ELF-1 (cell line): ENCODE measurements around the gene MFAP2.

Experiments
- DNase-seq: peaks from one replicate; pipeline ENCODE4 v3.0.0-alpha.2; 2016; ENCODE audit warnings: low read depth, low spot score

Gene MFAP2

DNA sequence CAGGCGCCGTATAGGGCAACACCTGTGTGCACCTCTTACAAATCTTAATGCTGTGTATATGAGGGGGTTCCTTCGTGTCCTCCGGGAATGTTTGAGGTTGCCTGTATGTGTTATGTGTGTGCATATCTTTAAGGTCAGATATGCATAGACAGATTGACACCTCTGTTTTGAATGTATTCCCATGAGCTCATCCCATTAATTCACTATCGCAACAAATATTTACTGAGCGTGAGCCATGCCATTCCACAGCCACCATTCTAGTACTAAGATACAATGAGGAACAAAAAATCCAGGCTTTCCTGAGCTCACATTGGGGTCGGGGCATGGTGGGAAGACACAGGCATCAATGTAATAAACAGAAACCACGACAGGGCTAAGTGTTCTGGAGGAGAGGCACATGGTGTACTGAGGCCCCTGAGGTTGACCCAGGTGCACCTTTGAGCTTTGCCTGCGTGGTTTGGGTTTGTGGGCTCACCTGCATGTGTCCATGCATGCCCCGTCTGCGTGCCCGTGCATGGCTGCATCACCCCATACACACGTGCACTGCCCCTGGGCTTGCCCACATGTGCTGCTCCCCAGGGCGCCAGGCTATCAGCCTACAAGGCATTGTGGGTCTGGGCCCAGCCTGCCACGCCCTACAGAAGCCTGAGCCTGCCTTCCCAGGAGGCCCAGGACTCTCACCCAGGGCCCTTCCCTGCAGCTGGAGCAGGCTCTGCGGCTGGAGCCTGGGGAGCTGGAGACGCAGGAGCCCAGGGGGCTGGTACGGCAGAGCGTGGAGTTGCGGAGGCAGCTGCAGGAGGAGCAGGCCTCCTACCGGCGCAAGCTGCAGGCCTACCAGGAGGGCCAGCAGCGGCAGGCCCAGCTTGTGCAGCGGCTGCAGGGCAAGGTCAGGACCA is 51.0 kb downstream of the MFAP2 start:
- peak; percentile 56 for DNase-seq

DNA sequence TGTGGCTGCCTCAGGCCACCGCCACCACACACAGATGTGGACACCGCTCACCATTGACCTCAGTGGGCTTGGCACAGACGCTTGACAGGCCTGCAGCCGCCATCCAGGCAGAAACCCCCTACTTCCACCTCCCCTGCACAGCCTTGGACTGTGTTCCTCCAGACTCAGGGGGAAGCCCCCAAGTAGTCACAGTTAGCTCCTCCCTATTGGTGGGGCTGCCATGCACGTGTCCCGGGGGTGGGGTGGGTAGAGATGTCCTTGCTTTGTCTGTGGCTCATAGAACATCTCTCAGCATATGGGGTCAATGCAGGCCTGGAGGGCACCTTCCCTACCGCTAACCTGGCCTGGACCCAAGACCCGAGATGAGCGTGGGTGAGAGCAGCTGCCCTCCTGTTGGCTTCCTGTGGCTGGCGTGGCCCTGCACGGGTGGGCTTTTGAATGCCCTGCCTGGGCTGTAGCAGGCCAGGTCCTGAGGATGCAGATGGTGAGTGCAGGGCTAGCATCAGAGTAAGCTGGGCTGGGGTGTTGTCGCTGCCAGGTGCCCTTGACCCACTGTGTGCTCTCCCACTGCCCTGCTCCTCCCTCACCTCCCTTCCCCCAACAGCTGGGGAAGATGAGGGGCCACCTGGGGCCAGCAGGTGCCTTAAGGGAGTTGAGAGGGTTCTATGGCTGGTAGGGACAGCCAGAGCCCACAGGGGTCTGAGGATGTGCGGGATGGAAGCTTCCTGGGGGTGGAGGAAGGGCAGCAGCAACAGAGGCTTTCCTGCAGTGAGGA is 52.5 kb downstream of the MFAP2 start:
- no peak for DNase-seq

DNA sequence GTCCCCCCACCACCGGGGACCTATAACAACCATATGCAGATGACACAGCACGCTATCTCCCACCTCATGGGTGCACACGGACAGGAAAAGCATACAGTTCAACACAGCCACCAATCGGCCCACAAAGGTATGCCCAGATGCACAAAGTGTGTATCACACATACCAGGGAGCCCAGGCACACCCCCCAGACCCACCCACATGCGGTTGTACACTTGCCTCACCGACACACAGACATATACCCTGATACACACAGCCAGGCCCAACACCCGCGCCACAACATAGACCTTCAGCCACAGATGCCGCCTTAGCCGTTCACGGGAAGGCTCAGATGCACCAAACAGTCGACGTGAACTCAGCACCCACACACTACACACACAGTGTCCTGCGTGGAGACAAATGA is 53.2 kb downstream of the MFAP2 start:
- DNase-seq, result no peak

DNA sequence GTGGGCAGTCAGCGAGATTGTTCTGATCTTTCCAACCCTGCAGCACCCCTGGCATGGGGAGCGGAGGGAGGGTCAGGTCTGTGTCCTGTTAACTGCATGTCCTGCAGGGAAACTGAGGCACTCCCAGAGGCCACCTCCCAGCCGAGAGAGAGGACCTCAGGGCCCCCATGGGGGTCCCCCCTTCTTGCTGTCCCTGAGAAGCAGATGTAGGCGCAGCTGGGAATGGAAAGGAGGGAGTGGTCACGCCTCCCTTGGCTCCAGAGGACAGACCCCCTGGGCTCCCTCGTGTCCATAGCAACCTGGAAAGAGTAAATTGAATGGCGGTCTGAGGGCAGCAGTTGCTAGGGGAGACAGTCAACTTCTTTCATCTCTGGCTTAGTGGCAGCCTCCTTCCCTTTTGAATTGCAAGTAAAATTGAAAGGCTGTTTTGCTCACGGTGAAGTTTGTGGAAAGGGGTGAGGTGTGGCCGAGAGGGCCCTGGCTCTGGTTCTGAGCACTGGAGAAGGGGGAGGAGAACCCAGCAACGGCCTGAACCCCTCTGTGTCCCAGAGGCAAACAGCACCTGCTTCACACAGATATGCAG is 53.8 kb downstream of the MFAP2 start:
- peak; percentile 75 for DNase-seq

DNA sequence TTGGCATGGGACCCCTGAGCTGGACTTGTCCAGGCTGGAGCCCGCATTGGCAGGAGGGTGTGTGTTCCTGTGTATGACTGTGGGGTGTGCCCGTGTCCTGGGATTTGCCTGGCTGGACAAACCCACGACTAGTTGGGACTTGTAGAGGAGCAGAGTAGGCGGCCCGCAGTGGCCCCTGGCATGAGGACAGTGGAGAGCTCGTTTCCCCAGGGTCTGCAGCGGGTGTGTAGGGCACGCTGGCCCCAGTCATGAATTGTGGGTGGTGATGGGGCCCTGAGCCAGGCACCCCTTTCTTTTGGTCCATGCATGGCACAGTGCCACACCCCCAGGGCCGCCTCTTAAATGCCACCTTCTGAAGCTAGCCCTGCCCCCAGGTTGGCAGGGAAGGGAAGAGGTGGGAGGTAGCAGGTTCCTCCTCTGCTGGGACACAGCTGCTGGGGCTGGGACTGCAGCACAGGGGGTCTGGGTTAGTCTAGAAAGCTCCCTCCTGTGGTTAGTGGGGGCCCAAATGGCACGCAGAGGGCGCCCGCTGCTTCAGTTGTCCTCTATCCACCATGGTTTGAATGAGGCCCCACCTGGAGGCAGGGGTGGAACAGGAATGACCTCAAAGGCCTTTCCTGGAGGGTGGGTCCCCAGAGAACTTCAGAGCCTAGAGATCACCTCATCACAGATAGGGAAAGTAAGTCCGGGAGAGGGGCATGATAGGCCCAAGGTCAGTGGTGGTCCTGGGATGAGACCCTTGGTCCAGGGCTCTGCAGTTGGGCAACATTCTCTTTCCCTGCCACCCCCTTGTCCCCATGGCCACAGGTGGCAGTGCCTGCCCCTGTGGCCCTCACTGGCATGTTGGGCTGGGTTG is 54.6 kb downstream of the MFAP2 start:
- no peak for DNase-seq

DNA sequence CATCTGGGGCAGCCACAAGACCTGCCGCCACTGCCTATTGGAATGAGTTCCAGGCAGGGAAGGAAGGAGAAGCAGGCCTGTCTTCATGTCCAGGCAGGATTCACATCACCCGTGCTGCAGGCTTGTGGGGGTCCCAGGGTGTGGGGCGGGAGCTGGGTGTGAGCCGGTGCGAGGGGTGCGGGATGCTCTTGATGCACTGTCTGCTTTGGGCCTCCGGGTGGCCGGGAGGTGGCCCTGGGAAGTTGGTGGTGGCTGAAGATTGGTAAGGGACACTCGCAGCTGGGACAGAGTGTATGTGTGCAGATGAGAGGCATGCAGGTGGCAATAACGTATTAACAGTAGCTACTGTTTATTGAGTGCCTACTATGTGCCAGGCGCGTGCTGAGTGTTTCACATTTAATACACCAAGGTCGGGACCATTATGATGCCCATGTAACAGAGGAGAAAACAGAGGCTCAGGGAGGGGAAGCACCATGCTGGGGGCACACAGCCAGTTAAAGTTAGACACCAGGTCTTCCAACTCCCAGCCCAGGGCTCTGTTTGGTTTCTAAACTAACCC is 55.4 kb downstream of the MFAP2 start:
- no peak for DNase-seq
